HK-2 (cell line): ENCODE data around the gene ARPC5L.

Source experiments
- DNase-seq: peaks from one replicate; pipeline ENCODE4 v3.0.0-alpha.2; 2018; ENCODE audit not compliant: unreplicated experiment

Gene ARPC5L

GRCh38 chr9:124868511-124869465 is 6.9 kb downstream of the ARPC5L start:
- DNase-seq = peak; percentile 90

GRCh38 chr9:124869466-124869985 is 7.6 kb downstream of the ARPC5L start:
- DNase-seq = peak; percentile 58

GRCh38 chr9:124869986-124870560 is 8.1 kb downstream of the ARPC5L start:
- DNase-seq = peak; percentile 40

GRCh38 chr9:124870723-124871122 is 8.8 kb downstream of the ARPC5L start:
- no peak for DNase-seq

- no peak for DNase-seq
These were observed 9.2 kb downstream of the ARPC5L start for GRCh38 chr9:124871156-124871561.

GRCh38 chr9:124873664-124874063 is 11.7 kb downstream of the ARPC5L start:
- no peak for DNase-seq

- DNase-seq = no peak
These were observed 13.6 kb downstream of the ARPC5L start for GRCh38 chr9:124875501-124875900.

GRCh38 chr9:124877021-124877782 is 15.3 kb downstream of the ARPC5L start:
- DNase-seq = no peak

GRCh38 chr9:124878021-124878420 is 16.1 kb downstream of the ARPC5L start:
- DNase-seq = no peak

- no peak for DNase-seq
These were observed 16.6 kb downstream of the ARPC5L start for GRCh38 chr9:124878518-124878917.

GRCh38 chr9:124879226-124879625 is 17.3 kb downstream of the ARPC5L start:
- DNase-seq = no peak

- no peak for DNase-seq
These were observed 18.6 kb downstream of the ARPC5L start for GRCh38 chr9:124880501-124880900.

GRCh38 chr9:124881138-124881743 is 19.3 kb downstream of the ARPC5L start:
- DNase-seq = no peak

GRCh38 chr9:124882231-124882630 is 20.3 kb downstream of the ARPC5L start:
- no peak for DNase-seq

GRCh38 chr9:124884376-124884775 is 22.4 kb downstream of the ARPC5L start:
- no peak for DNase-seq

GRCh38 chr9:124885551-124885950 is 23.6 kb downstream of the ARPC5L start:
- DNase-seq = no peak

- DNase-seq = no peak
These were observed 24.5 kb downstream of the ARPC5L start for GRCh38 chr9:124886461-124886860.

- DNase-seq = no peak
These were observed 25.0 kb downstream of the ARPC5L start for GRCh38 chr9:124886866-124887492.

- DNase-seq = no peak
These were observed 25.9 kb downstream of the ARPC5L start for GRCh38 chr9:124887832-124888231.

- DNase-seq = no peak
These were observed 27.1 kb downstream of the ARPC5L start for GRCh38 chr9:124889006-124889405.

GRCh38 chr9:124890179-124890578 is 28.2 kb downstream of the ARPC5L start:
- no peak for DNase-seq
